ENCODE measurements around the gene LY6G5C. TPM values are rescaled to one million over a fixed set of nuclear protein-coding genes. Genes with fewer than 3 reads are reported as not detected.

The LY6G5C gene
- total and polyA plus RNA-seq, 9 of the 15 experiments (the other 6 are each of a cell fraction or from before 2014, with no cell fraction given) = 0.10 to 0.67 (median 0.46) TPM; not detected in 4

GRCh38 chr6:31665501-31666336 lies 15.1 kb downstream of the LY6G5C start, which contains the start of gene CSNK2B (continued):
- TF ChIP-seq, protein P1, sequence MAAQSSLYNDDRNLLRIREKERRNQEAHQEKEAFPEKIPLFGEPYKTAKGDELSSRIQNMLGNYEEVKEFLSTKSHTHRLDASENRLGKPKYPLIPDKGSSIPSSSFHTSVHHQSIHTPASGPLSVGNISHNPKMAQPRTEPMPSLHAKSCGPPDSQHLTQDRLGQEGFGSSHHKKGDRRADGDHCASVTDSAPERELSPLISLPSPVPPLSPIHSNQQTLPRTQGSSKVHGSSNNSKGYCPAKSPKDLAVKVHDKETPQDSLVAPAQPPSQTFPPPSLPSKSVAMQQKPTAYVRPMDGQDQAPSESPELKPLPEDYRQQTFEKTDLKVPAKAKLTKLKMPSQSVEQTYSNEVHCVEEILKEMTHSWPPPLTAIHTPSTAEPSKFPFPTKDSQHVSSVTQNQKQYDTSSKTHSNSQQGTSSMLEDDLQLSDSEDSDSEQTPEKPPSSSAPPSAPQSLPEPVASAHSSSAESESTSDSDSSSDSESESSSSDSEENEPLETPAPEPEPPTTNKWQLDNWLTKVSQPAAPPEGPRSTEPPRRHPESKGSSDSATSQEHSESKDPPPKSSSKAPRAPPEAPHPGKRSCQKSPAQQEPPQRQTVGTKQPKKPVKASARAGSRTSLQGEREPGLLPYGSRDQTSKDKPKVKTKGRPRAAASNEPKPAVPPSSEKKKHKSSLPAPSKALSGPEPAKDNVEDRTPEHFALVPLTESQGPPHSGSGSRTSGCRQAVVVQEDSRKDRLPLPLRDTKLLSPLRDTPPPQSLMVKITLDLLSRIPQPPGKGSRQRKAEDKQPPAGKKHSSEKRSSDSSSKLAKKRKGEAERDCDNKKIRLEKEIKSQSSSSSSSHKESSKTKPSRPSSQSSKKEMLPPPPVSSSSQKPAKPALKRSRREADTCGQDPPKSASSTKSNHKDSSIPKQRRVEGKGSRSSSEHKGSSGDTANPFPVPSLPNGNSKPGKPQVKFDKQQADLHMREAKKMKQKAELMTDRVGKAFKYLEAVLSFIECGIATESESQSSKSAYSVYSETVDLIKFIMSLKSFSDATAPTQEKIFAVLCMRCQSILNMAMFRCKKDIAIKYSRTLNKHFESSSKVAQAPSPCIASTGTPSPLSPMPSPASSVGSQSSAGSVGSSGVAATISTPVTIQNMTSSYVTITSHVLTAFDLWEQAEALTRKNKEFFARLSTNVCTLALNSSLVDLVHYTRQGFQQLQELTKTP (IDR thresholded peaks at IDR 0.05; ENCODE audit: low read depth in 1 of 2, partially characterized antibody in 2 of 2) = peak in 1 of 2 experiments; percentile 99
- TF ChIP-seq RAD21 (CRISPR knock-in tag; conservative IDR thresholded peaks at IDR 0.05 in 1 of 2, IDR thresholded peaks at IDR 0.05 in 1 of 2) = no peak
- TF ChIP-seq, protein P2, sequence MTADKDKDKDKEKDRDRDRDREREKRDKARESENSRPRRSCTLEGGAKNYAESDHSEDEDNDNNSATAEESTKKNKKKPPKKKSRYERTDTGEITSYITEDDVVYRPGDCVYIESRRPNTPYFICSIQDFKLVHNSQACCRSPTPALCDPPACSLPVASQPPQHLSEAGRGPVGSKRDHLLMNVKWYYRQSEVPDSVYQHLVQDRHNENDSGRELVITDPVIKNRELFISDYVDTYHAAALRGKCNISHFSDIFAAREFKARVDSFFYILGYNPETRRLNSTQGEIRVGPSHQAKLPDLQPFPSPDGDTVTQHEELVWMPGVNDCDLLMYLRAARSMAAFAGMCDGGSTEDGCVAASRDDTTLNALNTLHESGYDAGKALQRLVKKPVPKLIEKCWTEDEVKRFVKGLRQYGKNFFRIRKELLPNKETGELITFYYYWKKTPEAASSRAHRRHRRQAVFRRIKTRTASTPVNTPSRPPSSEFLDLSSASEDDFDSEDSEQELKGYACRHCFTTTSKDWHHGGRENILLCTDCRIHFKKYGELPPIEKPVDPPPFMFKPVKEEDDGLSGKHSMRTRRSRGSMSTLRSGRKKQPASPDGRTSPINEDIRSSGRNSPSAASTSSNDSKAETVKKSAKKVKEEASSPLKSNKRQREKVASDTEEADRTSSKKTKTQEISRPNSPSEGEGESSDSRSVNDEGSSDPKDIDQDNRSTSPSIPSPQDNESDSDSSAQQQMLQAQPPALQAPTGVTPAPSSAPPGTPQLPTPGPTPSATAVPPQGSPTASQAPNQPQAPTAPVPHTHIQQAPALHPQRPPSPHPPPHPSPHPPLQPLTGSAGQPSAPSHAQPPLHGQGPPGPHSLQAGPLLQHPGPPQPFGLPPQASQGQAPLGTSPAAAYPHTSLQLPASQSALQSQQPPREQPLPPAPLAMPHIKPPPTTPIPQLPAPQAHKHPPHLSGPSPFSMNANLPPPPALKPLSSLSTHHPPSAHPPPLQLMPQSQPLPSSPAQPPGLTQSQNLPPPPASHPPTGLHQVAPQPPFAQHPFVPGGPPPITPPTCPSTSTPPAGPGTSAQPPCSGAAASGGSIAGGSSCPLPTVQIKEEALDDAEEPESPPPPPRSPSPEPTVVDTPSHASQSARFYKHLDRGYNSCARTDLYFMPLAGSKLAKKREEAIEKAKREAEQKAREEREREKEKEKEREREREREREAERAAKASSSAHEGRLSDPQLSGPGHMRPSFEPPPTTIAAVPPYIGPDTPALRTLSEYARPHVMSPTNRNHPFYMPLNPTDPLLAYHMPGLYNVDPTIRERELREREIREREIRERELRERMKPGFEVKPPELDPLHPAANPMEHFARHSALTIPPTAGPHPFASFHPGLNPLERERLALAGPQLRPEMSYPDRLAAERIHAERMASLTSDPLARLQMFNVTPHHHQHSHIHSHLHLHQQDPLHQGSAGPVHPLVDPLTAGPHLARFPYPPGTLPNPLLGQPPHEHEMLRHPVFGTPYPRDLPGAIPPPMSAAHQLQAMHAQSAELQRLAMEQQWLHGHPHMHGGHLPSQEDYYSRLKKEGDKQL (CRISPR knock-in tag; IDR thresholded peaks at IDR 0.05; ENCODE audit: borderline replicate concordance) = no peak
- no peak for TF ChIP-seq PTTG1 (tag; IDR thresholded peaks at IDR 0.05; ENCODE audit: low read depth)
- TF ChIP-seq YY1 (IDR thresholded peaks at IDR 0.05; ENCODE audit: borderline replicate concordance in 1 of 3, control insufficient read depth in 1 of 3, extremely low read depth in 1 of 3, insufficient read depth in 3 of 3, insufficient read length in 1 of 3, insufficient replicate concordance in 2 of 3, low read depth in 1 of 3, low read length in 2 of 3) = peak; percentile 24 to 89 (median 86)
- no peak for TF ChIP-seq ZNF274 (IDR thresholded peaks at IDR 0.05; ENCODE audit: borderline replicate concordance, low read depth, low read length)
- TF ChIP-seq SLC30A9 (CRISPR knock-in tag; IDR thresholded peaks at IDR 0.05) = no peak; the same call in 1 of the 2 replicates
- 0 out of 2 replicates have a peak, but pooled peaks have one; percentile 19 for TF ChIP-seq ZNF707 (CRISPR knock-in tag; conservative IDR thresholded peaks at IDR 0.05)
- TF ChIP-seq FOXA3 (CRISPR knock-in tag; conservative IDR thresholded peaks at IDR 0.05 in 1 of 2, IDR thresholded peaks at IDR 0.05 in 1 of 2) = no peak
- no peak for TF ChIP-seq PYGO2 (tag; IDR thresholded peaks at IDR 0.05)
- TF ChIP-seq ZNF324 (CRISPR knock-in tag; IDR thresholded peaks at IDR 0.05) = peak; percentile 25; the same call in 1 of the 2 replicates
- peak; percentile 74 for TF ChIP-seq BHLHE40 (IDR thresholded peaks at IDR 0.05; ENCODE audit: low read length)
- TF ChIP-seq, protein P3, sequence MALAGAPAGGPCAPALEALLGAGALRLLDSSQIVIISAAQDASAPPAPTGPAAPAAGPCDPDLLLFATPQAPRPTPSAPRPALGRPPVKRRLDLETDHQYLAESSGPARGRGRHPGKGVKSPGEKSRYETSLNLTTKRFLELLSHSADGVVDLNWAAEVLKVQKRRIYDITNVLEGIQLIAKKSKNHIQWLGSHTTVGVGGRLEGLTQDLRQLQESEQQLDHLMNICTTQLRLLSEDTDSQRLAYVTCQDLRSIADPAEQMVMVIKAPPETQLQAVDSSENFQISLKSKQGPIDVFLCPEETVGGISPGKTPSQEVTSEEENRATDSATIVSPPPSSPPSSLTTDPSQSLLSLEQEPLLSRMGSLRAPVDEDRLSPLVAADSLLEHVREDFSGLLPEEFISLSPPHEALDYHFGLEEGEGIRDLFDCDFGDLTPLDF (CRISPR knock-in tag; IDR thresholded peaks at IDR 0.05) = peak; percentile 2; the same call in 1 of the 2 replicates
- TF ChIP-seq ZBTB17 (CRISPR knock-in tag; IDR thresholded peaks at IDR 0.05) = no peak; the same call in 1 of the 2 replicates
